A673 (cell line): ENCODE measurements around the gene NOD2.

Experiments used
- CTCF ChIP-seq: fragments of 300-800, 200-600 bp; sonication (generic); conservative IDR thresholded peaks from 2 replicates; pipeline ENCODE4 v1.5.1; 2017; ENCODE audit warnings: low read depth, mild to moderate bottlenecking, antibody characterized with exemption, low read length, moderate library complexity, mixed read lengths
- EZH2 ChIP-seq: fragments of 200-600 bp; sonication (generic); IDR thresholded peaks from 2 replicates; pipeline ENCODE4 v1.6.1; 2017; ENCODE audit warnings: borderline replicate concordance, low read depth, mild to moderate bottlenecking, mixed read lengths, antibody characterized with exemption, low read length; ENCODE audit not compliant: poor library complexity, severe bottlenecking

- TF ChIP-seq CTCF (peak; percentile 59), EZH2 (no peak)
Observed at GRCh38 chr16:50671644-50672260, 21.7 kb upstream of the NOD2 start.
